Measurements from ENCODE around the gene SPA17.

SPA17 gene

DNA sequence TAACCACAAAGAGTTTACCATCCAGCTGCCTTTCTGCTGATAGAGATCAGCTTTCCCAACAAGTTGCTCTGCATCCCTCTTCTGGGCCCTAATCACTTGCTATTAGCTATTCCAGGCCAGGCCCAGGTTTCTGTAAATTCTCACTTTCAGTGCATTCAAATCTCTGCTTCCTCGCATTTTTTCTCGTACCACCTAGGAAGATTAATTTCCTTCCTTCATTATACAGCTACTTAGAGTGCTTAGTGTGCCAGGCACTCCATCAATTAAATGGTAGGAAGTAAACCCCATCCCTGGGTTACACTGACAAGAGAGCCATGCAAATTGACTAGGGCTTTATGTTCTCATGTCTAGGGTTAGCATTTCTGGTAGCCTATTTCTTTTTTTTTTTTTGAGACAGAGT lies 9.8 kb upstream of the SPA17 start:
- DNase-seq: no peak

DNA sequence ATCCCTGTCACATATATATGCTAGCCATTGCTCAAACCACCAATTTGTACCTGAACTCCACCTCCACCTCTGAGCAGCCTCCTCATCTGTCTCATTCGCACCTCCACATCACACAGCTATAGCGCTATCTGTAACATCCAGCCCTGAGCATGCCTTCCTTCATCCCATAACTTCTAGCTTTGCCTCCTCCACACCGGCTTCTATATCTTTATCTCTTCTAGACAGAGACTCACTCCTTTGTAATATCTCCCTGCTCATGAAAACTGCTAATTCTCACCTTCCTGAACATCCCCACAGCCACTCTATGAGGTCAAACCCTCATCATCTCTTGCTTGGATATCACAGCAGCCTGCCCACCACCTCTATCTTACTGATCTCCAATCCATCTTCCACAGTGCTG lies 6.1 kb upstream of the SPA17 start:
- no peak for DNase-seq

GRCh38 chr11:124669193-124669592 lies 4.5 kb upstream of the SPA17 start:
- peak; percentile 73 for DNase-seq

GRCh38 chr11:124670732-124671131 lies 3.0 kb upstream of the SPA17 start:
- DNase-seq: no peak

- DNase-seq: no peak
Measured at GRCh38 chr11:124672536-124673215, 1.0 kb upstream of the SPA17 start.

DNA sequence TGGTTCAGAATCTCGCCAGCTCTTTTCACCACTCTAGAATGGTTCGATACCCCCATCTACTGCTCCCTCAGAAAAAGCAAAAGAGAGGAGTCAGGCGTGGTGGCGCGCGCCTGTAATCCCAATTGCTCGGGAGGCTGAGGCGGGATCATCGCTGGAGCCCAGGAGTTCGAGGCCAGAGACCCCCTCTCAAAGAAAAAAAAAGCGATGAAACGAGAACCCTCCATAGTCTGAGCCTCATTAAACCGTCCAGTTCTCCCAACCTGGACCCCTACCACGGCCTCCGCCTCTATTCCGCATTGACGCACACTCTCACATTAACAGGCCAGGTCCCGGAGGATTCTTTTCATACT lies 439 bp downstream of the SPA17 start:
- no peak for DNase-seq

GRCh38 chr11:124674571-124674970 lies 867 bp downstream of the SPA17 start:
- no peak for DNase-seq

GRCh38 chr11:124676386-124676785 lies 2.7 kb downstream of the SPA17 start:
- DNase-seq: no peak

- no peak for DNase-seq
Measured at GRCh38 chr11:124678416-124678815, 4.7 kb downstream of the SPA17 start.

- DNase-seq: no peak
Measured at GRCh38 chr11:124681421-124681820, 7.7 kb downstream of the SPA17 start.

- DNase-seq: no peak
Measured at GRCh38 chr11:124682443-124682842, 8.7 kb downstream of the SPA17 start.

DNA sequence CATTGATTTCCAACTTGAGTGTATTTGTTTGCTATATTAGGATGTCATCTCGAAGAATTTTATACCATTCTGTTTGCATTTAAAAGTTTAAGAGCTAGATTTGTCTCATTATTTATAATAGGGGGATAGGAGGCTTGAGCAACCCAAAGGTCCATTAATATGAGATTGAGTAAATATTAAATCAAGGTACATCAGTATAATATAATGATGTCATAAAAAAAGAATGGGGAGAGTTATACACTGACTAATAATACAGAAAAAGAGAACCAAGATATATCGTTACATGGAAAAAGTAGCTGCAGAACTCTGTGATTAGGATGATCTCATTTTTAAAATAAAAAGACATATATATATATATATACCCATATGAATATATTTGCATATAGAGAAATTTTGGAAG lies 19.4 kb downstream of the SPA17 start:
- DNase-seq: no peak

DNA sequence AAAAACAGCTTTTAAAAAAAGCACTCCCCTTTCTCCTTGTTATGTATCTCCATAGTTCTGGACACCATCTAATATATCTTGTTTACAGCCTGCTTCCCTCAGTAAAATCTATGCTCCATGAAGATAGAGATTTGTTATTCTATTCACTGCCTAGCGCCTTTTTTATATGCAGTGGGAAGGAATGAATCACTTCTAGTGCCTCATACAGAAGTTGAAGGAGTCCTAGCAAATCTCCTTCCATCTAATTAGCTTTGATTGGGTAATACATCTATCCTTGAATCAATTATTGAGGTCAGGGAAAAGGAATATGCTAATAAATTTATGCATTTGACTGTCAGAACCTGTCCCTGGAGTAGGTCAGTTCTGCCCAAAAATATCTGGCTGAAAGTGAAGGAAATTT lies 25.8 kb downstream of the SPA17 start:
- DNase-seq: no peak

- DNase-seq: no peak
Measured at GRCh38 chr11:124700028-124700427, 26.3 kb downstream of the SPA17 start.

DNA sequence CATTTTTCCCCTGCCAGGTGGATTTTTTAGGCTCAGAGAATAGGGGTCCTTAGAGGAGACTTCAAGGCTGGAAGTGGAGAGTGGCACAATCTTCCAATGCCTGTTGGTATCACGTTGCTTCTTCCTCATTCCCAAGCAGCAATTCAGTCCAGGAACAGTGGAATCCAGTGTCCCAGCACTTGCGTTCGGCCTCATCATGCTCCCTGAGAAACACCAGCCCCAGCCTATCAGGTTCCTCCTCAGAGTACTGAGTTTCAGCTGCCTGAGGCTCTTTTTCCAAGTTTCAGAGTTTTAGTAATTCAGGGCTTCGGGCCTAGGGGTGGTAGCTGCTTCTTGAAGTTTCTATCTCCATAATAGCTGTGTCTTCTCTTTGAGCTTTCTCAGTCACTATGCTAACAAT lies 34.1 kb downstream of the SPA17 start:
- no peak for DNase-seq

DNA sequence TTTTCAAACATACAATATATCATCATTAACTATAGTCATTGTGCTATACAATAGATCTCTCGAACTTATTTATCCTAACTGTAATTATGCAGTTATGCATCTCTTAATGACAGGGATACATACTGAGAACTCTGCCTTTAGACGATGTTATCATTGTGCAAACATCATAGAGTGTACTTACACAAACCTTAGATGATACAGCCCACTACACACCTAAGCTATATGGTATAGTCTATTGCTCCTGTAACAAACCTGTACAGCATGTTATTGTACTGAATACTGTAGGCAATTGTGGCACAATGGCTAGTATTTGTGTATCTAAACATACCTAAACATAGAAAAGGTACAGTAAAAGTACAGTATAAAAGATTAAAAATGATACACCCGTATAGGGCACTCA lies 38.7 kb downstream of the SPA17 start:
- DNase-seq: no peak

- DNase-seq: no peak
Measured at GRCh38 chr11:124716591-124716990, 42.9 kb downstream of the SPA17 start.

DNA sequence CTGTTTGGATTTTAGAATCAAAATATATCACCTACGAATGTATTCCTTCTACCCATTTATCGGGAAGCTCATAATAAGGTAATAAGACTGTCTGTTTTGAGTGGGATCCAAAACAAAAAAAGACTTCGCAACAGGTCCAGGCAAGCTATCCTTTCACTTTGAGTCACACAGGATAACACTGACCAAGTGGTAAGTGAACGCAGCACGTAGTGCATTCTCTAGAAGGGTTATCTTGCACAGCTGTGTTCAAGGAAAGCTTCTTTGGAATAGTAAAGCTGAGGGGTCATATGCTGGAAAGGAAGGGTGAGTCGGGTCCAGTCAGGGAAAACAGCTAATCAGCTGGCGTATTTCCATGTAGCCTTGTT lies 43.7 kb downstream of the SPA17 start:
- peak; percentile 50 for DNase-seq

DNA sequence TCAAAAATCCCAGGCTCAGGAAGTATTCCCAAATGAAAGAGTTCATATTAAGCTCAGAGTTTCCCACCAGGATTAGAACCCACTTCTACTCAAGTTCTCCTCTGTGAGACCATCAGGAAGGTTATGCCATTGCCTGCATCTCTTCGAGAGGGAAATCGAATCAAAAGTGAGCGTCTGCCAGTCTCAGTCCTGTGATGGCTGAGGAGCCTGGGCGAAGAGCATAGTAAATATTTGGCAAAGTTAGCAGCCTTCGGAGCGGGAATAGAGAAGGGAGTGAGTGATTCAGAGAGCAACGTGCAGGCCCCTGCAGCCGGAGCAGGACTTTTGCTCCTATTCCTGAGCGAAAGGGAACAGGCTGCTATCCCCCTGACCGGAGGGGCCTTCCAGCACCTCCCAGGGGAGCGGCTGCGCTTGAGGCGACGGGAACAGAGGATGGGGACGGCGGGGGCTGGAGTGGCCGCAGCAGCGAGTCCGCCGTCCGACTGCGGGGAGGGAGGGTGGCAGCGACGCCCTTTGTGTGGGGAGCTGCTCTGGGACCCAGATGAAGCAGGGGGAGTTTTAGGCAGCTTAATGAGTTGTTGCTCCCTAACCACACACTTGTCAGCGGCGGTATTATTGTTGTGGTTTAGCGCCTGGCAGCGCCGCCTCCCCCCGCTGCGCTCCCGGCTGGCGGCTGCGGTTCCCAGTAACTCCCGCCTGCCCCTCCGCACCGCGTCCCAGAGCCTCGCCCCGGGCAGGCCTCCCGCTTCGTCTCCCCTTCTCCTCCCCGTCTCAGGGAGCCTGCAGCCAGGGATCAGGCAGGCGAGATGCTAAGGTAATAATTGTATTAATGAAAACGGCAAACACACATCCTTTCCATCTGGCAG lies 44.3 kb downstream of the SPA17 start:
- peak; percentile 51 for DNase-seq

GRCh38 chr11:124718801-124719200 lies 45.1 kb downstream of the SPA17 start:
- no peak for DNase-seq

- DNase-seq: no peak
Measured at GRCh38 chr11:124719534-124719933, 45.8 kb downstream of the SPA17 start.

- no peak for DNase-seq
Measured at GRCh38 chr11:124722176-124722575, 48.5 kb downstream of the SPA17 start.

GRCh38 chr11:124724979-124725718 lies 51.4 kb downstream of the SPA17 start:
- peak; percentile 30 for DNase-seq

DNA sequence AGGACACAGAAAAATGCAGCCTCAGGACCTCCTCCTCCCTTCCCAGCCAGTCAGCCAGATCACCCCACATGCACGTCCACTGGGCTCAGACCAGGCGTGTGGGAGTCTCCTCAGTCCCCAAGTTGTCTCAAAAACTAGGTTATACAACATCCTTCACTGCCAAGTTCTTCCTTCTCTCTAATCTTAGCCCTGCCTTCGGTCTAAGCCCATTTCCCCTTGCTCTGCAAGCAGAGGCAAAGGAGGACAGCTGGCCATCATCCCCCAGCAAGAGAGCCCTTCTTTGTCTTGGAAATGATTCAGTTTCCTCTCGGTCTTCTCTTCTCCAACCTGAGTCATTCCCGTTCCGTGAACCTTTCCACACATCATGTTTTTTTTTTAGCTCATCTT lies 52.0 kb downstream of the SPA17 start:
- no peak for DNase-seq
